ENCODE measurements around the gene DHRS4L2. TPM values are rescaled to one million over a fixed set of nuclear protein-coding genes. Genes with fewer than 3 reads are reported as not detected.
A peak's percentile ranks its signal among the peaks of the same experiment; 100 is the strongest.
"Not testable (repeated sequence)": the region's sequence is repeated elsewhere in the genome, so short reads cannot be mapped to it uniquely, and the experiment has no call there.

The DHRS4L2 gene
- total RNA-seq, result 17.7 TPM
- long read RNA-seq, transcript DHRS4L2-202 (5 exons, 1,117 nt), result major isoform, 7 of 13 reads
- long read RNA-seq, partial matches to known transcripts, result 1 of 13 reads
- long read RNA-seq, other reads (novel, unspliced or antisense), result 5 of 13 reads

DNA sequence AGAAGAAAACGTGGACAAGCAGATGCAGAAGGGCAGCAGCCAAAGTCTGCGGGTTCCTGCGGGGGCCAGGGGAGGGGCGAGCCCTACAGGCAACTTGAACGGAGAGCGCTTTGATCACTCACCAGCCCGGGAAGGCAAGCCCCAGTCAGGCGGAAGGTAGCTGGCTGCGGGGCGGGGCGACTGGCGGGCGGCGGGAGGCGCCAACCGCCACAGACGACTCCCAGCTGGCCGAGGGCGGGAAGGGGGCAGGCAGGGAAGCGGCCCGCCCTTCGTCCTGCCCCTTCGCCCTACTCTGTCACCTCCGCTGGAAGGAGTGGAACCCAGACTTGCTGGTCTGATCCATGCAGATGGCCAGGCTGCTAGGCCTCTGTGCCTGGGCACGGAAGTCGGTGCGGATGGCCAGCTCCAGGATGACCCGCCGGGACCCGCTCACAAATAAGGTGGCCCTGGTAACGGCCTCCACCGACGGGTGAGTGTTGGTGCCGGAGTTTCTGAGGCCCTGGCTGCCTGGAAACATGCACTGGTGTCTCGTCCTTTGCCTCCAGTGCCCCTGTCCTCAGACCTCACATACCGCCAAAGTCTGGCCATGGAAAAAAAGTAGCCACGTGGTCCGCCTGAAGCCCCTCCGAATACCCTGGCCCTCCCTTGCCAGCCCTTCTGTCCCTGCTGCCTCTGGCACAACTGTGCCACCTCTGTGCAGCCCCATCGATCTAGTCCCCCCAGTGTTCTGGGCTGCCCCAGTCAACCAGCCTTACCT is at the start of gene DHRS4L2:
TSS of gene DHRS4L2 (plus strand) at position 323 of the 757 bp plus-strand sequence. CDS start at position 342, 19 bp downstream.
- intact Hi-C loops (cut with DNase I), result loop anchor here (10.0 kb wide), 1 partner anchor 96 kb away; no protein-coding TSS in a partner anchor
- DNase-seq (peak; percentile 88), ATAC-seq (ENCODE audit: poor library complexity) (peak; percentile 93)

DNA sequence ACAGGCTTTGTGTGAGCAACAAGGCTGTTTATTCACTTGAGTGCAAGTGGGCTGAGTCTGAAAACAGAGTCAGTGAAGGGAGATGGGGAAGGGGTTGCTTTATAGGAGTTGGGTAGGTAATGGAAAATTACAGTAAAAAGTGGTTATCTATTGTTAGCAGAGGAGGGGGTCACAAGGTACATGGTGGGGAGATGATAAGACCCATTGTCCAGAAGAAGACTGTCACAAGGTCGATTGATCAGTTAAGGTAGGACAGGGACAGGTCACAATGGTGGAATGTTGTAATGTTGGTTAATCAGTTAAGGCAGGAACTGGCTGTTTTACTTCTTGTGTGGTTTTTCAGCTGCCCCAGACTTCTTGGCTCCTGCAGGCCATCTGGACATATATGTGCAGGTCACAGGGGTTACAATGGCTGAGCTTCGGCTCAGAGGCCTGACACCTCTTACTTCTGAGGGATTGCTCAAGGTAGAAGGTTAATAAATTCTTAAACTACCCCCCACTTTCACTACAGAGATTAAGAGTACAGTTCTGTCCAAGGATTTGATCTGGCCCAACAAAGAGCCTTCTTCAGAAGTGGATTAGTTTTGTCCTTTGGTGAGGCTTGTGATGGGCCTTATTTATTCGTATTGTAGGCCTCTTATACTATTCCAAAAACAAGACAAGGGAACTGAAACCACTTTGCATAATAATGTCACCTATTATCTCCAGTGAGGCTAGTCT is 49.0 kb upstream of the DHRS4L2 start:
- ATAC-seq (ENCODE audit: poor library complexity) (no peak), DNase-seq (no peak)
- intact Hi-C loops (cut with DNase I), result loop anchor here (2.0 to 10.0 kb wide), 2 partner anchors 37 to 305 kb away; partner anchors contain the start of gene DHRS2

DNA sequence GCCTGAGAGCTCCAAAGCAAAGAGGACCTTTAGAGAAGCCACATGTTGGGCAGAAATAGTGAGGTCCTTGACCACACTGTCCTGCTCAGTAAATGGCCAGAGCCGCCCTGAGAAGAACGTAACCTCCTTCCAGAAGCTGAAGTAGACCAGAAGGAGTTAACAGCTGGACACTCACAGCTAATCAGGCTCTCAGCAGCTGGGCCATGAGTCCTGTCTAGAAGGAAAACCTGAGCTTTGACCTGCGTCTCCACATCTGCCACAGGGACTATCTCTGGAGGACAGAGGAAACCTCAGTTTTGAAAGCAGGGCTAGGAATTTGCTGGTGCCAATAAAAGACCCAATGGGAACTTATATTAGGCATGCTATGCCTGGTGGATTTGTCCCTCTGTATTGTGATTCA is 47.5 kb upstream of the DHRS4L2 start:
- intact Hi-C loops (cut with DNase I), result no loop called here
- DNase-seq (no peak), ATAC-seq (ENCODE audit: poor library complexity) (no peak)

DNA sequence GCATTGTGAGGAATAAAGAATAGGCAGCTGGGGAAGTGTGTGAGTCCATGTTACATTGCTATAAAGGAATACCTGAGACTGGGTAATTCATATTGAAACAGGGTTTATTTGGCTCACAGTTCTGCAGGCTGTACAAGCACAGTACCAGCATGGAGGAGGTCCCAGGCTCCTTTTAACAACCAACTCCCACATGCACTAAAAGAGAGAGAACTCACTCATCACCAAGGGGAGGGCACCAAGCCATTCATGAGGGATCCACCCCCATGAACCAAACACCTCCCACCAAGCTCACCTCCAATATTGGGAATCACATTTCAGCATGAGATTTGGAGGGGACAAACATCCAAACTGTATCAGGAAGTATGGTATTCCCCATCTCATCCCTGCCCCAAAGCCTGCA is 47.1 kb upstream of the DHRS4L2 start:
- ATAC-seq (ENCODE audit: poor library complexity) (no peak), DNase-seq (no peak)
- intact Hi-C loops (cut with DNase I), result no loop called here

DNA sequence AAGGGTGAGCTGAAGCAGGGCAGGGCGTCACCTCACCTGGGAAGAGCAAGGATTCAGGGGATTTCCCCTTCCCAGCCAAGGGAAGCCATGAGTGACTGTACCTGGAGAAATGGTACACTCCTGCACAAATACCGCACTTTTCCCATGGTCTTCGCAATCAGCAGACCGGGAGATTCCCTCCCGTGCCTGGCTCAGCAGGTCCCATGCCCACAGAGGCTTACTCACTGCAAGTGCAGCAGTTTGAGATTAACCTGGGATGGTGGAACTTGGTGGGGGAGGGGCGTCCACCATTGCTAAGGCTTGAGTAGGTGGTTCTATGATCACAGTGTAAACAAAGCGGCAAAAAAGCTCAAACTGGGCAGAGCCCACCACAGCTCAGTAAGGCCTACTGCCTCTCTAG is 46.1 kb upstream of the DHRS4L2 start:
- intact Hi-C loops (cut with DNase I), result no loop called here
- DNase-seq, result no peak
- no peak for ATAC-seq (ENCODE audit: poor library complexity)

DNA sequence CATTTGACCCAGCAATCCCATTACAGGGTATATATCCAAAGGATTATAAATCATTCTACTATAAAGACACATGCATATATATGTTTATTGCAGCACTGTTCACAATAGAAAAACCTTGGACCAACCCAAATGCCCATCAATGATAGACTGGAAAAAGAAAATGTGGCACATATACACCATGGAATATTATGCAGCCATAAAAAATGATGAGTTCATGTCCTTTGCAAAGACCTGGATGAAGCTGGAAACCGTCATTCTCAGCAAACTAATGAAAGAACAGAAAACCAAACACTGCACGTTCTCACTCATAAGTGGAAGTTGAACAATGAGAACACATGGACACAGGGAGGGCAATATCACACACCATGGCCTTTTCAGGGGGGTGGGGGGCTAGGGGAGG is 39.7 kb upstream of the DHRS4L2 start:
- DNase-seq; intact Hi-C loops (cut with DNase I); ATAC-seq (ENCODE audit: poor library complexity): not testable (repeated sequence)

DNA sequence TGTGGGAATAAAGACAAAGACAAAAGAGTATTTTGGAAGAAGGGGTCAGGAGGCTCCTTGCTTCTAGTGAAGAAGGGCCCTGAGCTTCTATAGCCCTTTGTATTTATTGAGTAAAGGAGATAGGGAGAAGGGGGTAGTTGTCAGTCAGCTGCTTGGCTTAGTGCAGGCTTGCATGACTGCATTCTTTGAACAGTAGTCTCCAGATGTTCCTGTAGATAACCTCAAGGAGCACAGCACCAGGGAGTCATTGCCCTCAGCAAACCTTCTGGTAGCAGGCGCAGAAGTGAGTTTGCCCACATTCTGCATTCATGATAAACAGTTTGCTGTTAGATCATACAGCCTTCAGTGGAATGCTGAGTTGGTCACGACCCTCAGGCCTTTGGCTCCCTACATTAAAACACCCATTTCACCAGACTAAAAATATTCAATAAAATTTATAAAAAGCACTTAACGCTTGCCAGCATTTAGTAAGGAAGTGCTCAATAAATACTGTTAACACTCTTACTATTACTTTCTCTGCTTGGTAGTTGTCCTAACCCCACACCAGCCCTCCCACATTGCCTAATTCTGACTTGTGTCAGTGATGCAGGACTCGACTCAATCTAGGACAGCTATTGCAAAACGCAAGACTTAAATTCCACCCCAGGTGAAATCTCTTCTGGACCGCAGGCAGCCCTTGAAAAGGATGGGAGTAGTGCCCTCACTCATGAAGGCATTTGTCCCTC is 38.2 kb upstream of the DHRS4L2 start:
- DNase-seq (no peak), ATAC-seq (ENCODE audit: poor library complexity) (no peak)
- intact Hi-C loops (cut with DNase I), result no loop called here

DNA sequence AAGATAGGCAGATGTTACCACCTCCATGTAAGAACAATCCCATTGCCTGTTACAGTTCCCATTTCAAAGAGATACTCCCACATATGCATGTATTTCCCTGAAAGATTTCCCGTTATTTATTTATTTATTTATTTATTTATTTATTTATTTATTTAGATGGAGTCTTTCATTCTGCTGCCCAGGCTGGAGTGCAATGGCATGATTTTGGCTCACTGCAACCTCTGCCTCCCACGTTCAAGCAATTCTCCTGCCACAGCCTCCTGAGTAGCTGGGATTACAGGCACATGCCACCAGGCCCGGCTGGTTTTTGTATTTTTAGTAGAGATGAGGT is 37.6 kb upstream of the DHRS4L2 start:
- DNase-seq; ATAC-seq (ENCODE audit: poor library complexity); intact Hi-C loops (cut with DNase I): not testable (repeated sequence)

DNA sequence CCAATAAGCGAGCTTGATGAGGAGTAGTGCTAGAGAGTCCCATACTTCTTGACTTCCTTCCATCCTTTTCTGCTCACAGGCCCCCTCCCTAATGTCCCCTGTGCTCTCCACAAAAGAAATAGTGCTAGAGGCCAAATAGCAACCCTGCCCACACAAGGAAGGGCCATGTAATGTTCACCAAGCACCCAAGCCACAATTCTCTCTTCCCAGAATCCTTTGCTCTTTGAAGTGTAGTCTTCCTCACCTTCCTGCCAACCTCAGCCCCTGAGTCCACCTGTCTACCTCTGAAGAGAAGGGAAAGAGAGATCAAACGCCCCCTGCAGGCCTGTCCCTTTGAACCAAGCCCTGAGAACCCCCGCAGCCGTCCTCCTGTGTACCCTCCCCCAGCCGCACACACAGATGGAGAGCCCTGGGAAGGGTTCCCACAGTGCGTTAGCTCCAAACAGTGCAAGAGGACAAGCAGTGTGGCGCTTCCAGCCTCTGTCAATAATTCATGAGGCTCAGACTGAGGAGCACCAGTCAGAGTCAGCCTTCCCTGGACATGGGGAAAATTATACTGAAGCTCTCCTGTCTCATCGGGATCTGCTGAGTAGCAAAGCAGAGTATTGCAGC is 37.0 kb upstream of the DHRS4L2 start:
- intact Hi-C loops (cut with DNase I), result no loop called here
- DNase-seq (no peak), ATAC-seq (ENCODE audit: poor library complexity) (no peak)

DNA sequence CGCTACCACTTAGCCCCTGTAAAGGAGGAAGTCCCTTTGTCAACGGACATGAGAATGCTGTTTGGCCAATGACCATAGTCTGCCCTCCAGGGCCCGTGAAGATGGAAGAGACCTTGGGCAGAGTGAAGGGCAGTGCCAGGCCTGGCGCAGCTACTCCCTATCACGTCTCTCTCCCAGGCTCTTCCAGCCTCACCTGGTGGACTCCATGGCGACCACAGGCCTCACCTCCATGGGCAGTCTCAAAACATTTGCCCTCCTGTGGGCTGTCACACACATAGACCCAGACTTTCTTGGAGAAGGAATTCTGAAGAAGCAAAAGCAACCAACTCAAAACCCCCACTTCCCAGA is 35.6 kb upstream of the DHRS4L2 start:
- intact Hi-C loops (cut with DNase I); DNase-seq: not testable (repeated sequence)
- ATAC-seq (ENCODE audit: poor library complexity), result peak; percentile 10

DNA sequence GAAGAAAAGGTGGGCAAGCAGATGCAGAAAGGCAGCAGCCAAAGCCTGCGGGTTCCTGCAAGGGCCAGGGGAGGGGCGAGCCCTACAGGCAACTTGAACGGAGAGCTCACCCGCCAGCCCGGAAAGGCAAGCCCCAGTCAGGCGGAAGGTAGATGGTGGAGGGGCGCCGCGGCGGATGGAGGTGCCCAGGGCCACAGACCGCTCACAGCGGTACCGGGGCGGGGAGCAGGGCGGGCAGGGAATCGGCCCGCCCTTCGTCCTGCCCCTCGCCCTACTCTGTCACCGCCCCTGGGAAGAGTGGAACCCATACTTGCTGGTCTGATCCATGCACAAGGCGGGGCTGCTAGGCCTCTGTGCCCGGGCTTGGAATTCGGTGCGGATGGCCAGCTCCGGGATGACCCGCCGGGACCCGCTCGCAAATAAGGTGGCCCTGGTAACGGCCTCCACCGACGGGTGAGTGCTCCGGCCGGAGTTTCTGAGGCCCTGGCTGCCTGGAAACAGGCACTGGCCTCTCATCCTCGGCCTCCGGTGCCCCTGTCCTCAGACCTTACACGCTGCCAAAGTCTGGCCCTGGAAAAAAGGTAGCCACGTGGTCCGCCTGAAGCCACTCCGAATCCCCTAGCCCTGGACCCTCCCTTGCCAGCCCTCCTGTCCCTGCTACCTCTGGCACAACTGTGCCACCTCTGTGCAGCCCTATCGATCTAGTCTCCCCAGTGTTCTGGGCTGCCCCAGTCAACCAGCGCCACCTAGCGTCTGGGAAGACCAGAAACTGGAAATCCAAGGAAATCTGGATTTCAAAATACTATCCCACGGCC is 35.1 kb upstream of the DHRS4L2 start, which contains the start of gene DHRS4:
TSS of gene DHRS4 (plus strand) at position 307 of the 815 bp plus-strand sequence. CDS start at position 326, 19 bp downstream.
- intact Hi-C loops (cut with DNase I), result no loop called here
- ATAC-seq (ENCODE audit: poor library complexity), result peak; percentile 97
- peak; percentile 88 for DNase-seq

DNA sequence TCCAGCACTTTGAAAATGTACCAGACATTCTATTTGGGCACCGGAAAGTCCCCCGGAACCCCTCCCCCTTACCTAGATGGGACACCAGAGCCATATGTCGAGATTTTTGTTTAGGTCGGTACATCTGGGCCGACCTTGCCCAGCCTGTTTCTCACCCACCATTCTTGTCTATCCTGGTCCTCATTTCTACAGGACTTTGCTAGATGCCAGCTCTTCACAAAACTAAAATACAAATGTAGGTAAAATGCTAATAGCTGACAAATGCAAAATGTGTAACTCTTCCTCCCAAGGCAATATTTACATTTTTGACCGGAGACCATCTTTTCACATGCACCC is 34.5 kb upstream of the DHRS4L2 start:
- intact Hi-C loops (cut with DNase I); DNase-seq; ATAC-seq (ENCODE audit: poor library complexity): not testable (repeated sequence)

DNA sequence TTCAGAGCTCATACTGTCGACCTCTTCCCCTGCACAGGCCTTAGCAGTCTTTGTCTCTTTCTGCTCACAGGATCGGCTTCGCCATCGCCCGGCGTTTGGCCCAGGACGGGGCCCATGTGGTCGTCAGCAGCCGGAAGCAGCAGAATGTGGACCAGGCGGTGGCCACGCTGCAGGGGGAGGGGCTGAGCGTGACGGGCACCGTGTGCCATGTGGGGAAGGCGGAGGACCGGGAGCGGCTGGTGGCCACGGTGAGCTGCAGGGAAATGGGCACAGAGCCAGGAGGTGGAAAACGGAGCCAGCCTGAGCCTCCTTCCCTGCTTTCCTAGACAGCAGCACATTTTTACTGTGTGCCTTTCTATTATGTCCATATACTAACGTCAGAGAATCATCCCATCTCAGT is 33.8 kb upstream of the DHRS4L2 start:
- intact Hi-C loops (cut with DNase I); ATAC-seq (ENCODE audit: poor library complexity): not testable (repeated sequence)
- DNase-seq, result peak; percentile 46

DNA sequence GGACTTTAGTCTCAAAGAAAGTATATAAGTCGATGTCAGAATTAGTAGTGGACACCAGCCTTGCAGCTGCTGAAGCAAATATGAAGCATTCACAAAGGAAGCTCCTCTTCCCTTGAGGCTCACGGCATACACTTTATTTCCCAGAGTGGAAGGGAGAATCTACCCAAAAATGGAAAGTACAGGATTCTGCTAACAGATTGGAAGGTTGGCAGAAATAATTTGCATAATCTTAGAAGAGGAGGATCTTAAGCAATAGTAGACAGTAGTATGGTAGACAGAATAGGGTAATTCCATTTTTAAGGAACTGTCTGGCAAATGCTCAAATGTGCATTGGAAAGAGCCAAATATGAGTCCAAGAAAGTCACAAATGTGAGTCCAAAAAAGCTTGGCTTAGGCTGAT is 32.9 kb upstream of the DHRS4L2 start:
- ATAC-seq (ENCODE audit: poor library complexity); DNase-seq; intact Hi-C loops (cut with DNase I): not testable (repeated sequence)

DNA sequence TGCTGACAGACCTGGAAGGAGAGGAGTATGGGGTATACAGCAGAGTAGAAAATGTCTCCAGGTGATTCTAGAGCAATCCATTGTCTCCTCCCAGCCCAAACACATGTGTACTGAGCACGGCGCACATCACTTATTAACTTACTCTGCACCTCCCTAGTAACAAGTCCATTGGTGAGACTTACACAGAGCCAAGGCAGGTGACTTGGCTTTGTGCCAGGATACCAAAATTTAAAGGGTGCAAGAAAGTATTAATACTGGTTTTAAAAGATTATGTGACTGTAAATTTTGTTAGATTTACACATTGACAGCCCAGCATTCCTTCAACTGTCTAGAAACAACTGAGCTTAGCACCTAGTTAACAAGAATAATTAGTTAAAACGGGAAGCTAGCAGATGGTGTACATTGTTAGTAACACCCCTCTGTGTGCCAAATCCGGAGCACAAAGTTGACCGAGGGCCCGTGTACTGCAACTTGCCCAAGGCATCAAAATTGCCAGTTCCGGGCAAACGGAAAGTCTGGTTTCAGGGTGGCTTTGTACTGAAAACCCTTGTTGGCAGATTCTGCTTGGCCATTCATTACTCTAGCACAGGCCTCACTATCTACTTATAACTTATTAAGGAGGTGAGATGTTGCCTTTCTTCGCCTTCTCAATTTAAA is 30.7 kb upstream of the DHRS4L2 start:
- DNase-seq; ATAC-seq (ENCODE audit: poor library complexity); intact Hi-C loops (cut with DNase I): not testable (repeated sequence)

DNA sequence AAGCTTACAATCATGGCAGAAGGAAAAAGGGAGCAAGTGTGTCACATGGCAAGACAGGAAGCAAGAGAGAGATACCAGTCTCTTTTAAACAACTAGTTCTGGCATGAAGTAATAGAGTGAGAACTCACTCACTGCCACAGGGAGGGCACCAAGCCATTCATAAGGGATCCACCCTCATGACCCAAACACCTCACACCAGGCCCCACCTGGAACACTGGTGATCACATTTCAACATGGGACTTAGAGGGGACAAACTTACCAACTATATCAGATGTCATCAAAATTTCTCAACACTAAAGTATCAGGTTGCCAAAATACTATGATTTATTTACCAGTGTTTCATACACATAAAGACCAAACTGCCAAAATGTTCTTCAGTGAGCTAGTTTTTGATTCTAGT is 27.8 kb upstream of the DHRS4L2 start:
- ATAC-seq (ENCODE audit: poor library complexity); DNase-seq; intact Hi-C loops (cut with DNase I): not testable (repeated sequence)

DNA sequence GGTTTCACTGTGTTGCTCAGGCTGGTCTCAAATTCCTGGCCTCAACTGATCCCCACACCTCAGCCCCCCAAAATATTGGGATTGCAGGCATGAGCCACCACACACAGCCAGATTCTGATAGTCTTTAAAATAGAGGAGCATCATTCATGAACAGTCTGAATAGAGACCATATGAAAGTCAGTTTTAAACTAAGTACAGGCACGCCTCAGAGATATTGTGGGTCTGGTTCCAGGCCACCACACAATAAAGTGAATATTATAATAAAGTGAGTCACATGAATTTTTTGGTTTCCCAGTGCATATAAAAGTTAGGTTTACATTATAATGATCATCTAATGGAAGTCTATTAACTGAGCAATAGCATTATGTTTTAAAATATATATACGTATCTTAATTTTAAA is 27.0 kb upstream of the DHRS4L2 start:
- intact Hi-C loops (cut with DNase I); DNase-seq; ATAC-seq (ENCODE audit: poor library complexity): not testable (repeated sequence)
